K562 (cell line): ENCODE data around the gene ISG20L2. TPM values are rescaled to one million over a fixed set of nuclear protein-coding genes. Genes with fewer than 3 reads are reported as not detected.

ENCODE experiments used
- ETV1 ChIP-seq: fragments of 450-650 bp; conservative IDR thresholded peaks from 2 replicates; pipeline ENCODE4 v1.6.1; 2016; ENCODE audit warnings: missing genetic modification characterization, control low read depth, low read depth, missing compliant biosample characterization
- FOXM1 ChIP-seq, 2 experiments: fragments of 450-650 bp in 1 of 2; sonication (generic) in 1 of 2; formaldehyde crosslinking in 1 of 2; IDR thresholded peaks; 2 replicates each; pipeline versions ENCODE4 v1.6.1 to v1.9.0; 2017 to 2022; ENCODE audit warnings: low read depth in 2 of 2, mild to moderate bottlenecking in 2 of 2, missing genetic modification reagents in 1 of 2, moderate library complexity in 1 of 2
- HNRNPL ChIP-seq: fragments of 200-400 bp; formaldehyde crosslinking; IDR thresholded peaks from 2 replicates; pipeline ENCODE4 v1.6.1; 2017; ENCODE audit warnings: low read depth, mild to moderate bottlenecking, low read length
- MAFK ChIP-seq: IDR thresholded peaks from 2 replicates; pipeline ENCODE4 v1.6.1; 2011; ENCODE audit warnings: low read length, improper control_type of control experiment
- MAZ ChIP-seq, 2 experiments: fragments of 450-650 bp in 1 of 2; sonication (generic) in 1 of 2; formaldehyde crosslinking; IDR thresholded peaks in 1 of 2; conservative IDR thresholded peaks in 1 of 2; 2 replicates each; pipeline versions ENCODE4 v1.4.0 to v1.5.0; 2020; ENCODE audit warnings: mild to moderate bottlenecking in 1 of 2, missing genetic modification reagents in 1 of 2
- POLR2B ChIP-seq: fragments of 450-650 bp; IDR thresholded peaks from 2 replicates; pipeline ENCODE4 v1.6.1; 2018; ENCODE audit warnings: low read depth; ENCODE audit not compliant: partially characterized antibody
- PTTG1 ChIP-seq: fragments of 450-650 bp; IDR thresholded peaks from 2 replicates; pipeline ENCODE4 v1.6.1; 2016; ENCODE audit warnings: low read depth, mild to moderate bottlenecking, missing genetic modification characterization, missing compliant biosample characterization
- SP1 ChIP-seq: sonication (generic); formaldehyde crosslinking; IDR thresholded peaks from 2 replicates; pipeline ENCODE4 v1.8.1; 2022; ENCODE audit warnings: mild to moderate bottlenecking, missing genetic modification reagents
- ZNF436 ChIP-seq: fragments of 250-450, 450-650 bp; sonication (Bioruptor Pico); formaldehyde crosslinking; IDR thresholded peaks from 2 replicates; pipeline ENCODE4 v1.7.0; 2020; ENCODE audit warnings: mild to moderate bottlenecking
- polyA plus RNA-seq, 8 experiments: library from polyadenylated mRNA; depleted of rRNA in 4 of 8; stranded (reverse) in 5 of 8; unstranded in 3 of 8; fragments of >200 nt; fragmentation: Nextera tagmentation in 2 of 8; fragmentation: Illumina TruSeq in 1 of 8; extraction: Ambion mirVana in 2 of 8; extraction: Trizol in 1 of 8; gene quantifications; 2 replicates each; pipeline versions ENCODE4 v1.2.1 to v1.2.3, GENCODE V29; 2011 to 2014; ENCODE audit warnings: inconsistent platforms in 1 of 8, missing spikeins in 1 of 8
- total RNA-seq, 7 experiments: library from RNA; depleted of rRNA in 6 of 7; stranded (reverse); fragments of >200 nt in 6 of 7; fragmentation: Illumina TruSeq in 2 of 7; extraction: Trizol in 2 of 7; gene quantifications; 2 replicates each; pipeline versions ENCODE4 v1.2.1 to v1.2.3, GENCODE V29; 2011 to 2021; ENCODE audit warnings: low replicate concordance in 1 of 7
- TF ChIP-seq, protein P1 (sequence below): sonication (generic); formaldehyde crosslinking; IDR thresholded peaks from 2 replicates; pipeline ENCODE4 v1.8.0; 2022; ENCODE audit warnings: mild to moderate bottlenecking, missing genetic modification reagents
- TF ChIP-seq, protein P2 (sequence below): IDR thresholded peaks from 2 replicates; pipeline ENCODE4 v1.6.1; 2016; ENCODE audit warnings: missing genetic modification characterization, missing compliant biosample characterization
- TF ChIP-seq, protein P3 (sequence below): fragments of 200-600 bp; sonication (generic); IDR thresholded peaks from one replicate; pipeline ENCODE4 v1.6.1; 2012; ENCODE audit warnings: mild to moderate bottlenecking, low read depth, low read length, inconsistent platforms

Gene ISG20L2
- total and polyA plus RNA-seq, 9 of the 15 experiments (the other 6 are each of a cell fraction or from before 2014, with no cell fraction given), result 21.3 to 130 (median 50.3) TPM

DNA sequence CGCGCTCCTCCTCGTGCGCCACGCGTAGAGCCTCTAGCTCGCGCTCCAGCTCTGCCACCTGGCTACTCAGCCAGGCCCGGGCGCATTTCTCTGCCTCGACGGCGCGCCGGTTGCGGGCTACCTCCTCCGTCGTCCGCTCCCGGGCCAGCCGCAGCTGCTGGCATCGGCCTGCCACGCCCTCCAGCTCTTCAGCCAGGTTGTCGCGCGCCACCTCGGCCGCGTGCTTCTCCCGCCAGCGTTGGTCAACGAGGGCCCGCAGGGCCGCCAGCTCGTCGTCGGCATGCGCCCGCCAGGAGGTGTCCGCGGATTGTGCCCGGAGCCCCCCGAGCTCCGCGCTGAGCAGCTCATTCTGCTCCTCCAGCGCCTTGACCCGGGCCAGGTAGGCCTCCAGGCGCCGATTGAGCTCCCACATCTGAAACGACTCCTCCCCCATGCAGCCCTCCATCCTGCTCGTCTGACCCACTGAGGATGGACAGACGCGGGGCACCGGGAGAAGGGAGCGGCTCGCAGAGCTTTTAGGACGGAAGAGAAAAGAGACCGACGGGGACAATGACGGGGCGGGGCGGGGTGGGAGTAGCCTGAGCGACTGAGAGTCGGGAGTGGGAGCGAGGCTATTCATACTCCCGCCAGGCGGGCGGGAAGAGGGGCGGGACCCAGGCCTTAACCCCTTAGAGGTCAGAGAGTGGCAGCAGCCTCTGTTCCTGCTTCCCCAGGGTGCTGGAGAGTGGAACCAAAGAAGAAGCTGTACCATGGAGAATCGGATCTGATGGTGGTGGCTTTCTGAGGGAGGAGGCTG, 51.5 kb downstream of the ISG20L2 start, which contains the start of gene NES (continued):
- TF ChIP-seq, protein P1, sequence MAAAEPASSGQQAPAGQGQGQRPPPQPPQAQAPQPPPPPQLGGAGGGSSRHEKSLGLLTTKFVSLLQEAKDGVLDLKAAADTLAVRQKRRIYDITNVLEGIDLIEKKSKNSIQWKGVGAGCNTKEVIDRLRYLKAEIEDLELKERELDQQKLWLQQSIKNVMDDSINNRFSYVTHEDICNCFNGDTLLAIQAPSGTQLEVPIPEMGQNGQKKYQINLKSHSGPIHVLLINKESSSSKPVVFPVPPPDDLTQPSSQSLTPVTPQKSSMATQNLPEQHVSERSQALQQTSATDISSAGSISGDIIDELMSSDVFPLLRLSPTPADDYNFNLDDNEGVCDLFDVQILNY (CRISPR knock-in tag), result no peak
- TF ChIP-seq MAZ (CRISPR knock-in tag; conservative IDR thresholded peaks at IDR 0.05 in 1 of 2, IDR thresholded peaks at IDR 0.05 in 1 of 2) (peak in 1 of 2 experiments; percentile 68; a peak in 2 of 4 replicates), POLR2B (no peak), PTTG1 (no peak), ZNF436 (CRISPR knock-in tag) (peak; percentile 12; the same call in 1 of the 2 replicates), ETV1 (peak; percentile 25; the same call in 1 of the 2 replicates), FOXM1 (IDR thresholded peaks at IDR 0.05; ENCODE audit: low read depth) (0 out of 2 replicates have a peak, but pooled peaks have one; percentile 18), FOXM1 (CRISPR knock-in tag; IDR thresholded peaks at IDR 0.05; ENCODE audit: low read depth) (no peak), HNRNPL (peak; percentile 6; the same call in 1 of the 2 replicates), SP1 (CRISPR knock-in tag) (0 out of 2 replicates have a peak, but pooled peaks have one; percentile 12), MAFK (no peak)
- TF ChIP-seq, protein P2, sequence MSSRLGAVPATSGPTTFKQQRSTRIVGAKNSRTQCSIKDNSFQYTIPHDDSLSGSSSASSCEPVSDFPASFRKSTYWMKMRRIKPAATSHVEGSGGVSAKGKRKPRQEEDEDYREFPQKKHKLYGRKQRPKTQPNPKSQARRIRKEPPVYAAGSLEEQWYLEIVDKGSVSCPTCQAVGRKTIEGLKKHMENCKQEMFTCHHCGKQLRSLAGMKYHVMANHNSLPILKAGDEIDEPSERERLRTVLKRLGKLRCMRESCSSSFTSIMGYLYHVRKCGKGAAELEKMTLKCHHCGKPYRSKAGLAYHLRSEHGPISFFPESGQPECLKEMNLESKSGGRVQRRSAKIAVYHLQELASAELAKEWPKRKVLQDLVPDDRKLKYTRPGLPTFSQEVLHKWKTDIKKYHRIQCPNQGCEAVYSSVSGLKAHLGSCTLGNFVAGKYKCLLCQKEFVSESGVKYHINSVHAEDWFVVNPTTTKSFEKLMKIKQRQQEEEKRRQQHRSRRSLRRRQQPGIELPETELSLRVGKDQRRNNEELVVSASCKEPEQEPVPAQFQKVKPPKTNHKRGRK (tag), result no peak
- TF ChIP-seq, protein P3, sequence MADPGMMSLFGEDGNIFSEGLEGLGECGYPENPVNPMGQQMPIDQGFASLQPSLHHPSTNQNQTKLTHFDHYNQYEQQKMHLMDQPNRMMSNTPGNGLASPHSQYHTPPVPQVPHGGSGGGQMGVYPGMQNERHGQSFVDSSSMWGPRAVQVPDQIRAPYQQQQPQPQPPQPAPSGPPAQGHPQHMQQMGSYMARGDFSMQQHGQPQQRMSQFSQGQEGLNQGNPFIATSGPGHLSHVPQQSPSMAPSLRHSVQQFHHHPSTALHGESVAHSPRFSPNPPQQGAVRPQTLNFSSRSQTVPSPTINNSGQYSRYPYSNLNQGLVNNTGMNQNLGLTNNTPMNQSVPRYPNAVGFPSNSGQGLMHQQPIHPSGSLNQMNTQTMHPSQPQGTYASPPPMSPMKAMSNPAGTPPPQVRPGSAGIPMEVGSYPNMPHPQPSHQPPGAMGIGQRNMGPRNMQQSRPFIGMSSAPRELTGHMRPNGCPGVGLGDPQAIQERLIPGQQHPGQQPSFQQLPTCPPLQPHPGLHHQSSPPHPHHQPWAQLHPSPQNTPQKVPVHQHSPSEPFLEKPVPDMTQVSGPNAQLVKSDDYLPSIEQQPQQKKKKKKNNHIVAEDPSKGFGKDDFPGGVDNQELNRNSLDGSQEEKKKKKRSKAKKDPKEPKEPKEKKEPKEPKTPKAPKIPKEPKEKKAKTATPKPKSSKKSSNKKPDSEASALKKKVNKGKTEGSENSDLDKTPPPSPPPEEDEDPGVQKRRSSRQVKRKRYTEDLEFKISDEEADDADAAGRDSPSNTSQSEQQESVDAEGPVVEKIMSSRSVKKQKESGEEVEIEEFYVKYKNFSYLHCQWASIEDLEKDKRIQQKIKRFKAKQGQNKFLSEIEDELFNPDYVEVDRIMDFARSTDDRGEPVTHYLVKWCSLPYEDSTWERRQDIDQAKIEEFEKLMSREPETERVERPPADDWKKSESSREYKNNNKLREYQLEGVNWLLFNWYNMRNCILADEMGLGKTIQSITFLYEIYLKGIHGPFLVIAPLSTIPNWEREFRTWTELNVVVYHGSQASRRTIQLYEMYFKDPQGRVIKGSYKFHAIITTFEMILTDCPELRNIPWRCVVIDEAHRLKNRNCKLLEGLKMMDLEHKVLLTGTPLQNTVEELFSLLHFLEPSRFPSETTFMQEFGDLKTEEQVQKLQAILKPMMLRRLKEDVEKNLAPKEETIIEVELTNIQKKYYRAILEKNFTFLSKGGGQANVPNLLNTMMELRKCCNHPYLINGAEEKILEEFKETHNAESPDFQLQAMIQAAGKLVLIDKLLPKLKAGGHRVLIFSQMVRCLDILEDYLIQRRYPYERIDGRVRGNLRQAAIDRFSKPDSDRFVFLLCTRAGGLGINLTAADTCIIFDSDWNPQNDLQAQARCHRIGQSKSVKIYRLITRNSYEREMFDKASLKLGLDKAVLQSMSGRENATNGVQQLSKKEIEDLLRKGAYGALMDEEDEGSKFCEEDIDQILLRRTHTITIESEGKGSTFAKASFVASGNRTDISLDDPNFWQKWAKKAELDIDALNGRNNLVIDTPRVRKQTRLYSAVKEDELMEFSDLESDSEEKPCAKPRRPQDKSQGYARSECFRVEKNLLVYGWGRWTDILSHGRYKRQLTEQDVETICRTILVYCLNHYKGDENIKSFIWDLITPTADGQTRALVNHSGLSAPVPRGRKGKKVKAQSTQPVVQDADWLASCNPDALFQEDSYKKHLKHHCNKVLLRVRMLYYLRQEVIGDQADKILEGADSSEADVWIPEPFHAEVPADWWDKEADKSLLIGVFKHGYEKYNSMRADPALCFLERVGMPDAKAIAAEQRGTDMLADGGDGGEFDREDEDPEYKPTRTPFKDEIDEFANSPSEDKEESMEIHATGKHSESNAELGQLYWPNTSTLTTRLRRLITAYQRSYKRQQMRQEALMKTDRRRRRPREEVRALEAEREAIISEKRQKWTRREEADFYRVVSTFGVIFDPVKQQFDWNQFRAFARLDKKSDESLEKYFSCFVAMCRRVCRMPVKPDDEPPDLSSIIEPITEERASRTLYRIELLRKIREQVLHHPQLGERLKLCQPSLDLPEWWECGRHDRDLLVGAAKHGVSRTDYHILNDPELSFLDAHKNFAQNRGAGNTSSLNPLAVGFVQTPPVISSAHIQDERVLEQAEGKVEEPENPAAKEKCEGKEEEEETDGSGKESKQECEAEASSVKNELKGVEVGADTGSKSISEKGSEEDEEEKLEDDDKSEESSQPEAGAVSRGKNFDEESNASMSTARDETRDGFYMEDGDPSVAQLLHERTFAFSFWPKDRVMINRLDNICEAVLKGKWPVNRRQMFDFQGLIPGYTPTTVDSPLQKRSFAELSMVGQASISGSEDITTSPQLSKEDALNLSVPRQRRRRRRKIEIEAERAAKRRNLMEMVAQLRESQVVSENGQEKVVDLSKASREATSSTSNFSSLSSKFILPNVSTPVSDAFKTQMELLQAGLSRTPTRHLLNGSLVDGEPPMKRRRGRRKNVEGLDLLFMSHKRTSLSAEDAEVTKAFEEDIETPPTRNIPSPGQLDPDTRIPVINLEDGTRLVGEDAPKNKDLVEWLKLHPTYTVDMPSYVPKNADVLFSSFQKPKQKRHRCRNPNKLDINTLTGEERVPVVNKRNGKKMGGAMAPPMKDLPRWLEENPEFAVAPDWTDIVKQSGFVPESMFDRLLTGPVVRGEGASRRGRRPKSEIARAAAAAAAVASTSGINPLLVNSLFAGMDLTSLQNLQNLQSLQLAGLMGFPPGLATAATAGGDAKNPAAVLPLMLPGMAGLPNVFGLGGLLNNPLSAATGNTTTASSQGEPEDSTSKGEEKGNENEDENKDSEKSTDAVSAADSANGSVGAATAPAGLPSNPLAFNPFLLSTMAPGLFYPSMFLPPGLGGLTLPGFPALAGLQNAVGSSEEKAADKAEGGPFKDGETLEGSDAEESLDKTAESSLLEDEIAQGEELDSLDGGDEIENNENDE, result no peak
